ENCODE measurements around the gene KCNK4. TPM values are rescaled to one million over a fixed set of nuclear protein-coding genes. Genes with fewer than 3 reads are reported as not detected.

Gene KCNK4
- polyA plus RNA-seq, 2 of the 4 experiments (the other 2 are of a cell fraction), result 0.12 TPM; not detected in 1

DNA sequence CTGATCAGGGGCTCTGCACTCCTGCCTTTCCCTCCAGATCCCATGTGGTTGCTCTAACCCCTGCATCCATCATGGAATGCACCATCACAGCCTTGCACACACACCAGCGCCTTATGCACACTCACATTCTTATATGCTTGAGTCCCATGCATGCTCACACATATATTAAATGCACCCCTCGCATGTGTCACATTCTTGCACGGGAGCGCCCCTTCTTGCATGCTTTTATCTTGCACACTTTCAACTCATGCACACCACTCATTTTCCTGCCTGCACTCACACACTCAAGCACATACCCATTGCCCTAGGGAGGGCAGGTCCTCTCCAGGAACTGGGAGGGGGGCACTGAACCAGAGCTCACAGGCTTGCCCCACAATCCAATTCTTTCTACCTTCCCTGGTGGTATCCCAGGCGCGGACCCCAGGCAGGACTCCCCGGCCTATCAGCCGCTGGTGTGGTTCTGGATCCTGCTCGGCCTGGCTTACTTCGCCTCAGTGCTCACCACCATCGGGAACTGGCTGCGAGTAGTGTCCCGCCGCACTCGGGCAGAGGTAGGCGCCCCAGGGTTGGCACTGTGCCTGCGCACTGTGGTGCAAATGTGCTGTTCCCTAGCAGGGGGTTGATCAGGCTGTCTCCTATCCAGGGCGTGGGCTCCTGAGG lies 6.7 kb downstream of the KCNK4 start:
- ATAC-seq, result no peak
- POLR2A ChIA-PET, result no interaction called here

DNA sequence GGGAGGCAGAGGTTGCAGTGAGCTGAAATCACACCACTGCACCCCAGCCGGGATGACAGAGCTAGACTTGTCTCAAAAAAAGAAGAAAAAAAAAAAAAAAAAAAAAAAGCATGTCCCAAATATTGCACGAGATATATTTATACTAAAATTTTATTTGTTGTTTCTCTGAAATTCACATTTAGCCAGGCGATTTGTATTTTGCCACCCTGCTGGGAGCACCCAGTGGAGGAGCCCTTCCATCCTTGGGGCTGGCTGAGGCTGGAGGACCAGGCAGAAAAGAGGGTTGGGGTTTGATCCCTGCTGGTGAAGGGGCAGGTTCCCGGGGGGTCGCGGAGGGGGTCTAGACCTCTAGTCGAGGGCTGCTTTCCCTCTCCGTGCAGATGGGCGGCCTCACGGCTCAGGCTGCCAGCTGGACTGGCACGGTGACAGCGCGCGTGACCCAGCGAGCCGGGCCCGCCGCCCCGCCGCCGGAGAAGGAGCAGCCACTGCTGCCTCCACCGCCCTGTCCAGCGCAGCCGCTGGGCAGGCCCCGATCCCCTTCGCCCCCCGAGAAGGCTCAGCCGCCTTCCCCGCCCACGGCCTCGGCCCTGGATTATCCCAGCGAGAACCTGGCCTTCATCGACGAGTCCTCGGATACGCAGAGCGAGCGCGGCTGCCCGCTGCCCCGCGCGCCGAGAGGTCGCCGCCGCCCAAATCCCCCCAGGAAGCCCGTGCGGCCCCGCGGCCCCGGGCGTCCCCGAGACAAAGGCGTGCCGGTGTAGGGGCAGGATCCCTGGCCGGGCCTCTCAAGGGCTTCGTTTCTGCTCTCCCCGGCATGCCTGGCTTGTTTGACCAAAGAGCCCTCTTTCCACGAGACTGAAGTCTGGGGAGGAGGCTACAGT lies 8.1 kb downstream of the KCNK4 start:
- H3K27ac ChIP-seq, result no peak overlapping the region
- CTCF ChIA-PET, result interaction anchor here (1.0 kb wide), 1 partner anchor 27 kb away, joined by 3 read pairs; no protein-coding TSS in a partner anchor
- POLR2A ChIA-PET, result no interaction called here
- peaks cover 15% of the 10 kb centered on the region for H3K4me1 ChIP-seq
- DNase-seq (ENCODE audit: low read depth in 1 of 2, low spot score in 1 of 2) (no peak), FAIRE-seq (no peak), ATAC-seq (no peak)
- no peak overlapping the region for H3K4me3 ChIP-seq
- 80% methylated on average over 45 of the region's 60 CpGs for WGBS (ENCODE audit: missing lambda C conversion rate)
- H3K9me3 ChIP-seq, result no peaks in the 10 kb centered on the region
- H3K4me2 ChIP-seq, result no peak overlapping the region
- TF ChIP-seq CHD4 (IDR thresholded peaks at IDR 0.05; ENCODE audit: borderline replicate concordance), result no peak
- TF ChIP-seq TFCP2L1 (CRISPR knock-in tag; IDR thresholded peaks at IDR 0.05), result no peak
- TF ChIP-seq E2F6 (IDR thresholded peaks at IDR 0.05; ENCODE audit: borderline replicate concordance, low read depth), result no peak
- TF ChIP-seq FOSB (CRISPR knock-in tag; IDR thresholded peaks at IDR 0.05), result no peak
- no peak for TF ChIP-seq PHF8 (IDR thresholded peaks at IDR 0.05; ENCODE audit: borderline replicate concordance, low read depth)
- no peak for TF ChIP-seq JUN (IDR thresholded peaks at IDR 0.05)
- TF ChIP-seq RARB (CRISPR knock-in tag; IDR thresholded peaks at IDR 0.05), result no peak
- TF ChIP-seq EP300 (IDR thresholded peaks at IDR 0.05), result no peak
- TF ChIP-seq, protein P1, sequence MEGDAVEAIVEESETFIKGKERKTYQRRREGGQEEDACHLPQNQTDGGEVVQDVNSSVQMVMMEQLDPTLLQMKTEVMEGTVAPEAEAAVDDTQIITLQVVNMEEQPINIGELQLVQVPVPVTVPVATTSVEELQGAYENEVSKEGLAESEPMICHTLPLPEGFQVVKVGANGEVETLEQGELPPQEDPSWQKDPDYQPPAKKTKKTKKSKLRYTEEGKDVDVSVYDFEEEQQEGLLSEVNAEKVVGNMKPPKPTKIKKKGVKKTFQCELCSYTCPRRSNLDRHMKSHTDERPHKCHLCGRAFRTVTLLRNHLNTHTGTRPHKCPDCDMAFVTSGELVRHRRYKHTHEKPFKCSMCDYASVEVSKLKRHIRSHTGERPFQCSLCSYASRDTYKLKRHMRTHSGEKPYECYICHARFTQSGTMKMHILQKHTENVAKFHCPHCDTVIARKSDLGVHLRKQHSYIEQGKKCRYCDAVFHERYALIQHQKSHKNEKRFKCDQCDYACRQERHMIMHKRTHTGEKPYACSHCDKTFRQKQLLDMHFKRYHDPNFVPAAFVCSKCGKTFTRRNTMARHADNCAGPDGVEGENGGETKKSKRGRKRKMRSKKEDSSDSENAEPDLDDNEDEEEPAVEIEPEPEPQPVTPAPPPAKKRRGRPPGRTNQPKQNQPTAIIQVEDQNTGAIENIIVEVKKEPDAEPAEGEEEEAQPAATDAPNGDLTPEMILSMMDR (IDR thresholded peaks at IDR 0.05), result no peak
- TF ChIP-seq BHLHE40 (IDR thresholded peaks at IDR 0.05; ENCODE audit: low read depth, low read length), result no peak
- TF ChIP-seq KDM1A (IDR thresholded peaks at IDR 0.05; ENCODE audit: low read depth), result no peak
- no peak for TF ChIP-seq TP53 (CRISPR knock-in tag; IDR thresholded peaks at IDR 0.05)
- no peak for TF ChIP-seq ZC3H11A (IDR thresholded peaks at IDR 0.05)
- TF ChIP-seq SMC3 (IDR thresholded peaks at IDR 0.05), result no peak

More for the DNA sequence above, 6.7 kb downstream of the KCNK4 start:
- CTCF ChIA-PET, result interaction anchor here (0.6 to 2.5 kb wide), 5 partner anchors 10 to 47 kb away, joined by 3 to 7 read pairs (median 5); partner anchors contain the start of gene PLCB3
- FAIRE-seq (no peak), DNase-seq (ENCODE audit: low read depth in 1 of 2, low spot score in 1 of 2) (no peak)
- WGBS (ENCODE audit: missing lambda C conversion rate), result 86% methylated on average over 18 of the region's 18 CpGs
- no peaks in the 10 kb centered on the region for H3K9me3 ChIP-seq
- peaks cover 5% of the 10 kb centered on the region; the same call in 2 of the 3 replicates for H3K4me1 ChIP-seq
- H3K4me2 ChIP-seq, result no peak overlapping the region
- H3K4me3 ChIP-seq, result no peak overlapping the region
- no peak overlapping the region for H3K27ac ChIP-seq
- TF ChIP-seq ZSCAN20 (CRISPR knock-in tag; IDR thresholded peaks at IDR 0.05), result no peak
- no peak for TF ChIP-seq SMC3 (IDR thresholded peaks at IDR 0.05)
- TF ChIP-seq HMGXB4 (CRISPR knock-in tag; IDR thresholded peaks at IDR 0.05; ENCODE audit: borderline replicate concordance), result no peak
- no peak for TF ChIP-seq RCOR1 (IDR thresholded peaks at IDR 0.05; ENCODE audit: low read depth, low read length)
- no peak for TF ChIP-seq POLR2A (IDR thresholded peaks at IDR 0.05; ENCODE audit: low read length)
- no peak for TF ChIP-seq CHD2 (IDR thresholded peaks at IDR 0.05; ENCODE audit: low read length, partially characterized antibody)
- TF ChIP-seq JUN (IDR thresholded peaks at IDR 0.05), result no peak
- TF ChIP-seq EP300 (IDR thresholded peaks at IDR 0.05), result no peak
- TF ChIP-seq ZNF302 (CRISPR knock-in tag; IDR thresholded peaks at IDR 0.05), result no peak
- no peak for TF ChIP-seq HOXA7 (CRISPR knock-in tag; IDR thresholded peaks at IDR 0.05)
- TF ChIP-seq, protein P2, sequence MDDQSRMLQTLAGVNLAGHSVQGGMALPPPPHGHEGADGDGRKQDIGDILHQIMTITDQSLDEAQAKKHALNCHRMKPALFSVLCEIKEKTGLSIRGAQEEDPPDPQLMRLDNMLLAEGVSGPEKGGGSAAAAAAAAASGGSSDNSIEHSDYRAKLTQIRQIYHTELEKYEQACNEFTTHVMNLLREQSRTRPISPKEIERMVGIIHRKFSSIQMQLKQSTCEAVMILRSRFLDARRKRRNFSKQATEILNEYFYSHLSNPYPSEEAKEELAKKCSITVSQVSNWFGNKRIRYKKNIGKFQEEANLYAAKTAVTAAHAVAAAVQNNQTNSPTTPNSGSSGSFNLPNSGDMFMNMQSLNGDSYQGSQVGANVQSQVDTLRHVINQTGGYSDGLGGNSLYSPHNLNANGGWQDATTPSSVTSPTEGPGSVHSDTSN (IDR thresholded peaks at IDR 0.05), result no peak
- TF ChIP-seq CBX8 (IDR thresholded peaks at IDR 0.05), result no peak
- TF ChIP-seq RARB (CRISPR knock-in tag; IDR thresholded peaks at IDR 0.05), result no peak
- TF ChIP-seq, protein P3, sequence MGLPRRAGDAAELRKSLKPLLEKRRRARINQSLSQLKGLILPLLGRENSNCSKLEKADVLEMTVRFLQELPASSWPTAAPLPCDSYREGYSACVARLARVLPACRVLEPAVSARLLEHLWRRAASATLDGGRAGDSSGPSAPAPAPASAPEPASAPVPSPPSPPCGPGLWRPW (IDR thresholded peaks at IDR 0.05), result no peak
- TF ChIP-seq ZC3H11A (IDR thresholded peaks at IDR 0.05), result no peak
- no peak for TF ChIP-seq GATA3 (IDR thresholded peaks at IDR 0.05; ENCODE audit: borderline replicate concordance)
- TF ChIP-seq, protein P1 (IDR thresholded peaks at IDR 0.05), result no peak

Measured in A549 (cell line).